GM12873 (cell line): ENCODE results near the gene COPS7A.
A peak's percentile ranks its signal among the peaks of the same experiment; 100 is the strongest.

Experiments used
- TF ChIP-seq, protein P1 (sequence below): IDR thresholded peaks from 2 replicates; pipeline ENCODE4 v1.5.1; 2012; ENCODE audit warnings: low read depth, mild to moderate bottlenecking, moderate library complexity, low read length, control low read depth; ENCODE audit not compliant: insufficient read depth; ENCODE audit errors: missing control alignments

The COPS7A gene, protein sequence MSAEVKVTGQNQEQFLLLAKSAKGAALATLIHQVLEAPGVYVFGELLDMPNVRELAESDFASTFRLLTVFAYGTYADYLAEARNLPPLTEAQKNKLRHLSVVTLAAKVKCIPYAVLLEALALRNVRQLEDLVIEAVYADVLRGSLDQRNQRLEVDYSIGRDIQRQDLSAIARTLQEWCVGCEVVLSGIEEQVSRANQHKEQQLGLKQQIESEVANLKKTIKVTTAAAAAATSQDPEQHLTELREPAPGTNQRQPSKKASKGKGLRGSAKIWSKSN

GRCh38 chr12:6723607-6724408 lies at the start of gene COPS7A:
Gene COPS7A (plus strand): TSS chr12:6724046. CDS start chr12:6724657, 611 bp downstream.
- TF ChIP-seq, protein P1, sequence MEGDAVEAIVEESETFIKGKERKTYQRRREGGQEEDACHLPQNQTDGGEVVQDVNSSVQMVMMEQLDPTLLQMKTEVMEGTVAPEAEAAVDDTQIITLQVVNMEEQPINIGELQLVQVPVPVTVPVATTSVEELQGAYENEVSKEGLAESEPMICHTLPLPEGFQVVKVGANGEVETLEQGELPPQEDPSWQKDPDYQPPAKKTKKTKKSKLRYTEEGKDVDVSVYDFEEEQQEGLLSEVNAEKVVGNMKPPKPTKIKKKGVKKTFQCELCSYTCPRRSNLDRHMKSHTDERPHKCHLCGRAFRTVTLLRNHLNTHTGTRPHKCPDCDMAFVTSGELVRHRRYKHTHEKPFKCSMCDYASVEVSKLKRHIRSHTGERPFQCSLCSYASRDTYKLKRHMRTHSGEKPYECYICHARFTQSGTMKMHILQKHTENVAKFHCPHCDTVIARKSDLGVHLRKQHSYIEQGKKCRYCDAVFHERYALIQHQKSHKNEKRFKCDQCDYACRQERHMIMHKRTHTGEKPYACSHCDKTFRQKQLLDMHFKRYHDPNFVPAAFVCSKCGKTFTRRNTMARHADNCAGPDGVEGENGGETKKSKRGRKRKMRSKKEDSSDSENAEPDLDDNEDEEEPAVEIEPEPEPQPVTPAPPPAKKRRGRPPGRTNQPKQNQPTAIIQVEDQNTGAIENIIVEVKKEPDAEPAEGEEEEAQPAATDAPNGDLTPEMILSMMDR, result no peak

DNA sequence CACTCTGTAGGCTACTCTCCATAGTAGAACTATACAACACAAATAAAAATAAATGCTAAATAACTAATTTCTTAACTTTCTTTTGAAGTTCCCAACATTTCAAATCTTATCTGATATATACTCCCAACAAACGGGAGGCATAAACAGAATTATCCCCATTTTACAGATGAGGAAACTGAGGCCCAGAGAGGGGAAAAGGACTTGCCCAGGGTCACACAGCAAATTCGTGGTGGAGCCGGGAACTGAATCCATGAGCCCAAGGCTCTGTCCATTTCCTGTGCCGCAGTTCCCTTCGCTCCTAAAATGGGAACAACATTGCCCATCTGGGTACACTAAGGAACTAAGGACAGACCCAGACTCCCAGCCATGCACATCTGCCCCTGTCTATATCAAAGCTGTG lies 46.9 kb upstream of the COPS7A start:
- TF ChIP-seq, protein P1, result no peak

DNA sequence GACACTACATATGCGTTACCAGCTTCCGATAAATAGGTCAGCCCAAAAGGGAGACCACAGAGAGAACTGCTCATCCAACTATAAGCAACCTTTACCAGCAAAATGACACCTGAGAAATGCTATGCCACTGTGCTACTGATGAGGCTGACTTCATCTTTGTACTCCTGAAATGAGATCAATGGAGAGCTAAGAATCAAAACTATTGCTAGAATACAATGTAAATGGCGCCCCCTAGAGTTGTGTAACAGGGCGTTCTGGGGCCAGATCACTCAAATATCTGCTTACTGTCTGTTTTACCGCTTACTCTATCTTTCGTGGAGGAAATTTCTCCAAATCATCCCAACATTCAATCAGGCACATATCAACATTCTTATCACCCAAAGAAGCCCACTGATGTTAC lies 39.2 kb upstream of the COPS7A start:
- TF ChIP-seq, protein P1, result peak; percentile 65

GRCh38 chr12:6685814-6686213 lies 38.0 kb upstream of the COPS7A start:
- TF ChIP-seq, protein P1, result no peak

- TF ChIP-seq, protein P1, result no peak
Measured at GRCh38 chr12:6688543-6688998, 35.3 kb upstream of the COPS7A start.

GRCh38 chr12:6688999-6689882 lies 34.6 kb upstream of the COPS7A start, which contains the start of gene ZNF384:
Gene ZNF384 (minus strand): TSS chr12:6689375. CDS start chr12:6679520, 9,855 bp downstream.
- TF ChIP-seq, protein P1, result peak; percentile 17

DNA sequence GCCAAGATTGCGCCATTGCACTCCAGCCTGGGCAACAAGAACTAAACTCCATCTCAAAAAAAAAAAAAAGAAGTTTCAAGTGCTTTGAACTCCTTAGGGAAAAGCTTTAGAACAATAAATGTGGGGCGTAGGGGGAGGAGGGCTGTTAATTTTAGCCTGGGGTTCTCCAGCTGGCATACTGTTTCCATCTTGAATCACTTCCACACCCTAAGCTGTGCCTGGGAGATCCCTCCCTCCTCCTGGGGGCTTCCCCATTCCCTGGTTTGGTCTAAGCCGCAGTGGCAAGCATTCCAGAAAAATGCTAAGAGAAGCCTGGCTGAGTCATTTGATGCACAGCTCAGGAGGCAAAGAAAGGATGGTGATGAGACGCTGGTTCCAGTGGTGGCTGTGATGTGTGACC lies 32.4 kb upstream of the COPS7A start:
- TF ChIP-seq, protein P1, result no peak
